HT1080 (cell line): ENCODE measurements around the gene GREM2. TPM values are rescaled to one million over a fixed set of nuclear protein-coding genes. Genes with fewer than 3 reads are reported as not detected.

Source experiments
- DNase-seq: peaks from one replicate; pipeline ENCODE4 v3.0.0-alpha.2; 2015; ENCODE audit warnings: low read depth
- total RNA-seq: library from RNA; depleted of rRNA; stranded (reverse); fragments of >200 nt; shearing (Covaris generic); gene quantifications from 2 replicates; pipeline ENCODE4 v1.2.3, GENCODE V29; 2014

GREM2 gene
- total RNA-seq, 1 experiment from 2014 or later, result not detected

DNA sequence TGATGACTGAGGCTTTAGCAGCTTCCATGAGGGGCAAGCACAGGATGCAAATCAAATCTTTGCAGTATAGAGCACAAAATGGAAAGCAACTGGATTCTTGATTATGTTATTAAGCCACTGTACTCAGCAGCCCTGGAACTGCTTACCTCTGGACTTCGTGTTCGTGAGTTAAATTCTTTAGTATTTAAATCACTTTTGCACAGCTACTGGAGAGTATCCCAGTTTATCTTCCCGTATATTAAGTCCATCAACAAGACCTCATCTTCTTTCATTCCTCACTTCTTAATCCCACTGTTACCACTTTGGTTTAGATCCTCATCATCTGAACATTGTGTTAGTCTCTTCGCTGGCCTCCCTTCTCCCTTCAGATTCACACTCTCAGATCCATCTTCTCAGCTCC is 108.9 kb downstream of the GREM2 start:
- no peak for DNase-seq

DNA sequence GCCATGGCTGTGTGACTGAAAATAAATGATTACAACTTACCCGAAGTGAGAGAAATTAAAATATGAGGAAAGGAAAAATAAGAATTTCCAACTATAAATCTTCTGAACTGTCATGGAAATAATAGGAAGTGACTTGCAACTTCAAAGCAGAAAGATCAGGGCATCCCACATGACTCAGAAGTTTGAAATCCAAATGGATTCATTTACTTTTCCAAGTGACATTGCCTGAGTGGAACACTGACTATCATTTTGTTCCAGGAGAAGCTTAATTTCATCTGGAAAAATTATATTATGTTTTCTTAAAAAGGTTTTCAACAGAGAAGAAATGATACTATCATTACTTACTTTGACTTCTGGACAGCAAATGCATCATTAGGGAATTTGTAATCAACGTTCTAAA is 110.8 kb downstream of the GREM2 start:
- peak; percentile 47 for DNase-seq

- no peak for DNase-seq
Measured at GRCh38 chr1:240500647-240501046, 111.3 kb downstream of the GREM2 start.

- peak; percentile 57 for DNase-seq
Measured at GRCh38 chr1:240499012-240499411, 112.9 kb downstream of the GREM2 start.

GRCh38 chr1:240498335-240498734 is 113.6 kb downstream of the GREM2 start:
- DNase-seq, result no peak

DNA sequence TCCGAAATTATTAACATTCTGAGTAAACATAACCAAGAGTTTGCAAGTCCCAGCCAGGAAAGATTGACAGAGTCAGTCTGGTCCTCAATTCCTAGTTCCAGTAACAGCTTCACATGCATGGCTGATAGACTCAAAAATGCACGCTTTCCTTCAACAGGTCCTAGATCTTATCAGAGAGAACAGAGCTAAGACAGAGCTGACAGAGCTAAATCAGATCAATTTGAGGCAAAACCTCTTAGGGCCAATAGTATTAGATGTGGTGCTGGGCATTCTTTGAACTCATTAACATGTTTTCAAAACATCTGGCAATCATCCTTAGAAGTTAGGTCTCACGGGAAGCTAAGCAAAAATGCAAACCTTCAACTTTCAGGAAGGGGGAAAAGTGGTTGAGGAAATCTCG is 114.0 kb downstream of the GREM2 start:
- DNase-seq, result no peak

DNA sequence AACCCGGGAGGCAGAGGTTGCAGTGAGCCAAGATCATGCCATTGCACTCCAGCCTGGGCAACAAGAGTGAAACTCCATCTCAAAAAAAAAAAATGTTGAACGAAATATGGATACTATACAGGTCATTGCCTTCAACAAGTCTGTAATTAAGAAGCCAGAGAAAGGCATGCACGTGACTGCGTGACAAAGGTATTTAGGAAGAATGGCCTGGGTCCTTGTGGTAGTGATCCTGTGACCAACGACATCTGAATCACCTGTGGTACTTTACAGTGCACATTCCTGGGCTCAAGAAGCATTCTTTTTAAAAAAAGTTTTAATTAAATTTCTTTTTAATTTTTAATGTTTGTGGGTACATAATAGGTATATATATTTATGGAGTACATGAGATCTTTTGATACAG is 115.0 kb downstream of the GREM2 start:
- DNase-seq, result no peak

GRCh38 chr1:240496356-240496755 is 115.6 kb downstream of the GREM2 start:
- no peak for DNase-seq

DNA sequence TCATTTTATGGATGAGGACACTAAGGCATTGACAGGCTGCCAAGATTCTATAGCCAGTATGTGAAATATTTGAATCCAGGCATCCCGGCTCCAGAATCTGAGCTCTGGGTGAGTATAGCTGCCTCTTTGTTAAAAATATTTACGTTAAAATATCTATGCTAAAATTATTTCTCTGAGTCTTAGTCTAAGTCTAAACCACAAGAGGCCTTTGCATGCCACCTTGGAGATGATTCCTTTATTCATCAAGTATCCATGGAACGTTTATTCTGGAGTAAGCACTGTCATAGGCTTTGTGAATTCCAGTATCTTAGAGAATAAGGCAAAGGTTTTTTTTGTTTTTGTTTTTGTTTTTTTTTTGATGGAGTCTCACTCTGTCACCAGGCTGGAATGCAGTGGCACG is 116.4 kb downstream of the GREM2 start:
- no peak for DNase-seq

- DNase-seq, result no peak
Measured at GRCh38 chr1:240492832-240493440, 119.0 kb downstream of the GREM2 start.

- no peak for DNase-seq
Measured at GRCh38 chr1:240491796-240492195, 120.2 kb downstream of the GREM2 start.

DNA sequence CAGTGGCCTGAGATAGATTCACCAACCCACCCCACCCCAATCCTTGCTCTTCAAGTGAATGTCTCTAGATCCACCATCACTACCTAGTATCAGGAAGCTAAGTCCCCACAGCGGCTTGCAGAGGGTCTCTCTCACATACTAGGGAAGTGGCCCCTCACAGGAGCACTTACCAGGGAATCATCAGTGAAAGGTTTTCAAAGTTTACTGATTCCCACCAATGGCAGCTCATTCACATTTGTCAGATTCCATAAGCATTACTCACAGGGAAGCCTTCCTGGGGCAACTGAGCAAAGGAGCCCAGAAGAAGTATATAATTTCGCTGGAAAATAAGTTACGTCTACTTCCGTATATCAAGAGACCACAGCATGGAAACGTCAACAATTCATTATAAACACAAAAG is 120.8 kb downstream of the GREM2 start:
- peak; percentile 78 for DNase-seq

- no peak for DNase-seq
Measured at GRCh38 chr1:240487493-240487892, 124.5 kb downstream of the GREM2 start.

GRCh38 chr1:240486611-240487010 is 125.3 kb downstream of the GREM2 start:
- DNase-seq, result no peak

- DNase-seq, result no peak
Measured at GRCh38 chr1:240484804-240485443, 127.0 kb downstream of the GREM2 start.

DNA sequence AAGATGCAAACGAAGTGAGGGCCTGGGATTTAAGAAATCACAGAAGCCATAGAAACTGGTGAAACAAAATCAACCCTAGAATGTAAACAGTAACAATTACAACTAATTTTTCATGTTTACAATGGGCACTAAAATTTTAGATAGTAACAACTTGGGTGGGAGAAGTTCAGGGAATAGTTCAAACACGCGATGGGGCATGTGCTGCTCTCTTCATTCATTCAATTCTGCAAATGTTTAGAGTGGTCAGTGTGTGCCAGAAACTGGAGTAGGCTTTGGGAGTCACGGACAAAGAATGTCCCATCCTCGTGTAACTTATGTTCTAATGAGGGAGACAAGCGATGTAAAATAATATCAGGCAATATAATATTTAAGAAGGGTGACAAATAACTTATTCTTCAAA is 133.4 kb downstream of the GREM2 start:
- DNase-seq, result no peak

GRCh38 chr1:240475832-240476231 is 136.1 kb downstream of the GREM2 start:
- no peak for DNase-seq

DNA sequence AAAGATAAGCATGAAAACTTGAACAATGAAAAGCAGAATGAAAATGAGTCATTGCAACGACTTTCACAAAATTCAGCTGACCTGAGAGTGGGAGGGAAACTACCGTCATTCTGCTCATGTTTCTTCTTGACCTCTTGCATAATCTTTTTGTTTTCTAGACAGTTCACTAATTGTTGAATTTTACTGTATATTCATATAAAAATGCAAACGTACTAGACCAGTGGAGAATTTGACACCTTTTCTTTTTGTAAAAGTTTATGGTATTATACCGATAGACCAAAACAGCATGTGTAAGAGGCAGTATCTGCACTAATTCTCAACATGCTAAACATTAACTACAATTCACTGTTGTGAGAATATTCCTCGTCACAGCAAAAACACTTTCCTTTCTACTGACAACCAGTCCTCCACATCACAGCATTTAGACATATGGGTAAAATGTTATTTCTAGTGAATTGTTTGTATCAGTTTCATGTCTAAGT is 137.8 kb downstream of the GREM2 start:
- DNase-seq, result peak; percentile 46

DNA sequence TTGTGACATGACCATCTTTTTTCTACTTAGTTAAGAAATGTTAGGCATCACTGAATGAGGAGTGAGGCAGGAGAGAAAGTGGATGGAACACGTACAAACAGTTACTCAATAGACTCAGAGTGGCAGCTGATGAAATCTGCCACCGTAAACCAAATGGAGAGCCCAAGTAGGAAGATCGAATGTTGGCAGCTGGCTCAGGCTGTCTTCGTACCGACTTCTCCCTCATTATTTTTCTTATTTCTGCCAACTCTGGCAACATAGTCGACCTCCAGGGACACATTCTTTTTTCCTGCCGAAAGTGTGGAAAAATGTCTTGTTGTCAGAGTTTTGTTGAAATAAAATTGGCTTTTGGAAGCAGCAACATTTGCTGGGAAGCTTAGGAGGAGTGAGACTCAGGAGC is 143.3 kb downstream of the GREM2 start:
- DNase-seq, result no peak

- DNase-seq, result no peak
Measured at GRCh38 chr1:240467895-240468294, 144.1 kb downstream of the GREM2 start.

GRCh38 chr1:240466509-240466908 is 145.4 kb downstream of the GREM2 start:
- DNase-seq, result no peak

GRCh38 chr1:240465531-240465940 is 146.4 kb downstream of the GREM2 start:
- peak; percentile 15 for DNase-seq

GRCh38 chr1:240464099-240464498 is 147.9 kb downstream of the GREM2 start:
- DNase-seq, result no peak
